Occipital lobe (tissue), 2 donors: ENCODE data around the gene KLK13. TPM values are rescaled to one million over a fixed set of nuclear protein-coding genes. Genes with fewer than 3 reads are reported as not detected.

Source experiments
- DNase-seq: peaks from one replicate; lab custom pipeline; 2025; lab: John Stamatoyannopoulos, UW
- total RNA-seq: library from RNA; depleted of rRNA; stranded (reverse); fragments of >200 nt; gene quantifications from one replicate; pipeline ENCODE4 v1.2.3, GENCODE V29; 2014

Gene KLK13
- total RNA-seq, 1 donor from 2014 or later, result not detected

DNA sequence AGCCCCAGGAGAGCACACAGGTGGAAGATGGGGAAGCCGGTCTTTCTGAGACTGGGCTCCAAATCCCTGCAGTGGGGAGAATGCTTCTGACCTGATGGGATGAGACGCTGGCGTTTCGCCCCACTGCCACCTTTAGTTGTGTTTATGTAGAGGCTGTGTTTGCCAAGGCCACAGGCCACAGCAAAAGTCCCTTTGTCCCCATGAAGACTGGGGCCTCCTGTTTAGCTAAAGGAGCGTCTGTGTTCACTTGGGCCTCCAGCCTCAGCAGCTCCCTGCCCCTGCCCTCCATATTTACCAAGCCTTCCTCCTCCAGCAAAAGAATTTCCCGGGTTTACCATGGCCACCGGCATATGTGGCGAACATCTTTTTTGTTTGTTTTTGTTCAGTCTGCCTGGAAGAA is 28.2 kb upstream of the KLK13 start:
- no peak for DNase-seq

DNA sequence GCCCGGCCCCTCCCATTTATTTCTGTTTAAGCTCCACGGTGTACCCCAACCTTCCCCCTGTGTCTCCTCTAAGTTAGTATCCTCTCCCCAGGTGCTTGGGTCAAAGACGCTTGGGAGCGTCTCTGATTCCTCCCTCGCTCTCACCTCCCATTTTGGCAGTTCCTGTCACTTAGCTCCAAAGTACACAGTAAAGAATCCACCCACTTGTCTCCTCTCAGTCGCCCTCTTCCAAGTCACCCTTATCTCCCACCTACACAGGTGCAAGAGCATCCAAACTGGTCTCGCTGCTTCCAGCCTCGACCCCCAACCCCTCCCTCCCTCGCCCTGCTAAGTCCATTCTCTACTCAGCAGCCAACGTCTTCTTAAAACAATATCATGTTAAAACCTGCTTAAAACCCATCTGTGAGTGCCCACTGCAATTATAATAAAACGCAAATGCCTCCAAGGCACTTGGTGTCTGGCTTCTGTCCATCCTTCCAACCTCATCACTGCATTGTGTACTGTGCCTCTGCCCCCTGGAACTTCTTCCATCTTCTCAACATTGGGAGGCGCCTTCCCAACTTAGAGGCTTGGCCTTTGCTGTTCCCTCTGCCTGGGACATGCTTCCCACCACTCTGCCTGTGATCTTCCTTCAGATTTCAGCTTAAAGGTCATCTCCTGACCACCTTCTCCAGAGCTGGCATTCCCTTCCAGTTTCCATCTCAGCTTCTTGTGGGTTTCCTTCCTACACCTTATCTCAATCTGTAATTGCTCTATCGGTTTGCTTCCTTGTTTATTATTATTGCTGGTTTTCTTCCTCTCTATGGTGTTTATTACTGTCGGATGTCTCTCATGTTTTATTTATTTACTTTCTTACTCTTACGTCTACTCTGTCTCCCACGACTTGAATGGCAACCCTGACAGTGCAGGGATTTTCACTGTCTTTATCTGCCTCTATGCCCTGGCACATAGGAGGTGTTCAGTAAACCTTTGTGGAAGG is 27.3 kb upstream of the KLK13 start:
- no peak for DNase-seq

DNA sequence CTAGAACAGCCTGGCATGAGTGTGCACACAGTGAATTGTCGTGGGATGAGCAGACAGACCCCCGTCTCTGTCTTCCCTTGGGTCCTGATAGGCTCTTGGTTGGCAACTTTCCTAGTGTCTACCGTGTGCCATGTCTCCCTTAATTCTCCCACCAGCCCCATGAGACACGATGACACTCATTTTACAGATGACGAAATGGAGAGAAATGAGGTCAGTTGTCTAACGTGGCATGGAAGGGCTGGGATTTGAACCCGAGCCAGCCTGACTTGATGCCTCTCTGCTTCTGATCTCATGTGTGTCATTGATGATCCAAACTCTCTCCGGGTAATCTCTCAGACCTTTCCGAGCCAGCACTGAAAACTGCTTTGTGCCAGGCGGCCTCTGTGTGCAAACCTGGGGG is 26.2 kb upstream of the KLK13 start:
- no peak for DNase-seq

DNA sequence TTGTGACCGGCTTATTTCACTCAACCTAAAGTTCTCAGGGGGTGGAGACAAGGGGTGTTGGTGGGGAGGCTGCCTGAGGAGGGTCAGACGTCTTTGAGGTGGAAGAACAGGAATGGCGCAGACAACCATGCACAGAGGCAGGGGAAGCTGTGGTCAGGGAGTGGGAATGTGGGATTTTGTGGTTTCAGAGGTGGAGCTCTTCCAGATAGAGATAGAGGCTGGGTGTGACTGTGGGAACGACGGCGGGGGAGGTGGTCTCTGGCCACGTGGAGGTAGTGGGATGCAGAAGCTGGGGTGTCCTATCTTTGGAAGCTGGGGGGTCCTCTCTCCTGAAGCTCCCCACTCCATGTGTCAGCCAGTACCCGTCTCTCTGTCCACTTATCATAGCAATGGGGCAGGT is 25.6 kb upstream of the KLK13 start:
- no peak for DNase-seq

DNA sequence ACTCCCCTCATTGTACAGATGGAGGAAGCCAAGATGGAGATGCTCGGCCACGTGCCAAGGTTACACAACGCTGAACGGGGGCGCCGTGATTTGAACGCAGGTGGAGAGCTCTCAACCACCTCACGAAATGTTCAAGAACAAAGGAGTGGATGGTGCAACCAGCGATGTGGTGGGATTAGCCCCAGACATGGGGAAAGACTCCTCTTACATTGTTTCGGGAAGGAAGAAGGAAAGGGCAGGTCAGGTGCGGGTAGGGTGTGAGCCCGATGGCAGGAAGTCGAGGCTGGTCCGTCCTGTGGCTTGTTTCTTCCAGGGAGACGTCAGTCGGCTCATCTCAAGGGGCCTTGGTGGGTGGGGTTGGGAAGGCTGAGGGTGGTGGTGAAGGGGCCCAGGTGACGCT is 24.9 kb upstream of the KLK13 start:
- DNase-seq, result no peak

DNA sequence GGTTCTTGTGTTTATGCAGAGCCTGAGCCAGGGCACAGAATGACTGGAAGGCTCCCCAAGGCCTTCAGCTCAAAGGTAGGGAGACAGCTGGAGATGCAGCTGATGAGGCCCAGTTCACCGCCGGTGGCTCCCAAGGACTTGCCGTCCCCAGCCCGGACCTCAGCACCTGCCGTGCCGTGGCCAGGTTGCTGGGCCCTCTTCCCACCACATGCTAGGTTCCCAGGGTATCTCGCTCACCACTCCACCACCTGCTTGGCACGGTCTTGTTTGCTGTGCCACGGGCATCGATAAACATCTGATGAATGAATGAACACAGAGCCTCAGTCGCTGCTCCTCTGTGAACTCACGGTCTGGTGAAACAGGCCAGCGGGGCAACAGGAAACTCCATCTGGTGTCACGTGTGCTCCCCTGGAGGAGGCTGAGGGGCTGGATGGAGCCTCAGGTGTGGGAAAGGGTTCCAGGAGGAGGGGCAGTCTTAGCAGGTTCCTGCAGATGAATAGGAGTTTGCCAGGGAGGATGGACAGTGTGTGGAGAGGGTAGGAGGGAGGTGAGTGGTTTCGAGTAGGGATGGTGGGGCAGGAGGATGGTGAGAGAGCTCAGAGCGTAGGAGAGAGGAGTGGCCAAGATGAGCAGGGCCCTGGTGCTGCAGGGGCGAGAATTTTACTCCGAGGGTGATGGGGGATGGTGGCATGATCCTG is 21.4 kb upstream of the KLK13 start:
- DNase-seq, result no peak

DNA sequence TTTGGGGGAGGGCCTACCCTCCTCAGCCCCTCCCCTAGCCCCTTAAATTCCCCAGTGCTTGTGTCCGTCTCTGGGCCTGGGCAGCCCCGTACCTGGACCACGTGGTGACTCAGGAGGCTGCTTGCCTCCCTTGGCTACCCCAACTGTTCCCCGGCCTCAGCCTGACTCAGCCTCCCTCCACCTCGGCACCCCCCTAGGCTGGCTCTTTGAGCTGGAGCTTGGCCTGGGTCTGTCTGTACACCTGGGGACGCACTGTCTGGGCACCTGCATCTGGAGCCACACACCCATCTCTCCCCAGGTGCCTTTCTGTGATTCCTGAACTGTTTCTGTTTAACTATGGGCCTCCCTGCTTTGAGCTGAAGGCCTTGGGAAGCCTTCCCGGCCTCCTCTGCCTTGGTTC is 19.6 kb upstream of the KLK13 start:
- DNase-seq, result no peak

DNA sequence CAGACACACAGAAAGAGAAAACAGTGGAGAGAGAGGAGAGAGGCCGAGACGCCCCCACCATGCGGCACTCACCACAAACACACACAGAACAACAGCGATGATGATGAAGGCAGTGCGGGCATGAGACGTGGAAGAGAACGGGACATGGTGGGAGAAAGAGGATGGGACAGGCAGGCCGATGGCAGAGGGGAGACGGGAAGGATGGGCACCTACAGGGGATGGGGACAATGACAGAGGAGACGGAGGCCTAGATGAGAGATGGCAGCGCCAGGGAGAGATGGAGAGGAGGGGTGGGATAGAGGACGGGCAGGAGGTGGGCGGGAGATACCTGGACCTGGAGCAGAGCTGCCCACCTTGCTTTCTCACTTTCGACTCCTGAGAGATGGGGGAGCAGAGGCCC is 18.9 kb upstream of the KLK13 start:
- no peak for DNase-seq

DNA sequence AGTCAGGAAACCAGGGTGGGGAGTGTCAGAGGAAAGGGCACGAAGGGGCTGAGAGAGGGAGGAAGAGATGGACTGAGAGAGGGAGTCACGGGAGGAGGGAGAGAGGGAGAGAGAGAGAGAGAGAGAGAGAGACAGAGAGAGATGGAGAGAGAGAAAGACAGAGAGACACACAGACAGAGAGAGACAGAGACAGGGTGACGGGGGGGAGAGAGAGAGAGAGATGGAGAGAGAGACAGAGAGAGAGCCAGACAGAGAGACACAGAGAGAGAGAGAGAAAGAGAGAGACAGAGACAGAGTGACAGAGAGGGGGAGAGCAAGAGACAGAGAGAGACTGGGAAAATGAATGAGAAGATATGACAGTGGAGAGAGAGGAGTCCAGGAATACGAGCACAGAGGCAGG is 18.3 kb upstream of the KLK13 start:
- no peak for DNase-seq

DNA sequence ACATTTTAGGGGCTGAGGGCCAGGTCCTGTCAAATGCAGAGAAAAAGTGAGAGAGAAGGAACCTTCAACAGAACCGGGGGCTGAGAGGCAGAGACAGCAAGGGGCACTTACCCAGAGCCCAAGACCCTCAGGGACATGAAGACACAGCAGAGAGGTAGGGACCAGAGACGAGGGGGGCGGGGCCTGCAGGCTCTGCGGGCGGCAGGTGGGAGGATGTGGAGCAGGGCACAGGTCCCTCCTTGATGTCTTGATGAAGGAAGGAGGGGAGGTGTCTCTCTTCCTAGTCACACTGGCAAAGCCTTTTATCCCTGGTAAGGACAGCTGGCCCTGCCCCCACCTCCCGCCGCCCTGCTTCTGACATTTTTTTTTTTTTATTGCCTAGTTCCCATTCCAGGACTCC is 17.7 kb upstream of the KLK13 start, which contains the start of gene KLK14:
Gene KLK14, minus strand, starts transcription at position 277 of the 400 bp plus-strand sequence. Its CDS starts 273 bp downstream, at position 4.
- DNase-seq, result no peak

DNA sequence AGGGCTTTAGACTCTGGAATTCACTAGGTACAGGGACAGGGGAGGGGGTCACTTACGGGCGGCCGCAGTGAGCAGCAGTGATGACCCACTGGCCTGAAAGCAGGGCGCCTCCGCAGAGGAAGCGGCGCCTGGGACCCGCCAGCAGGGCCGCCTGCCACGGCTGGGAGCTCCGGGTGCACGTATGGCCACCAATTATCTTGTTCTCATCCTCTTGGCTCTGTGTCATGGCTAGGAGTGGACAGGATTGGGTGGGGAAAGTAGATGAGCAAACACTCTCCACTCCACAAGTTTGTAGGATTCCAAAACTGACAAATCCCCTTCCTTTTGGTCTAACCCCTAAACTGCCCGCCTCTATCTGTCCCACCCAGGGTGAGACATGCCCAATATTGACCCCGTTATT is 16.6 kb upstream of the KLK13 start:
- DNase-seq, result no peak

DNA sequence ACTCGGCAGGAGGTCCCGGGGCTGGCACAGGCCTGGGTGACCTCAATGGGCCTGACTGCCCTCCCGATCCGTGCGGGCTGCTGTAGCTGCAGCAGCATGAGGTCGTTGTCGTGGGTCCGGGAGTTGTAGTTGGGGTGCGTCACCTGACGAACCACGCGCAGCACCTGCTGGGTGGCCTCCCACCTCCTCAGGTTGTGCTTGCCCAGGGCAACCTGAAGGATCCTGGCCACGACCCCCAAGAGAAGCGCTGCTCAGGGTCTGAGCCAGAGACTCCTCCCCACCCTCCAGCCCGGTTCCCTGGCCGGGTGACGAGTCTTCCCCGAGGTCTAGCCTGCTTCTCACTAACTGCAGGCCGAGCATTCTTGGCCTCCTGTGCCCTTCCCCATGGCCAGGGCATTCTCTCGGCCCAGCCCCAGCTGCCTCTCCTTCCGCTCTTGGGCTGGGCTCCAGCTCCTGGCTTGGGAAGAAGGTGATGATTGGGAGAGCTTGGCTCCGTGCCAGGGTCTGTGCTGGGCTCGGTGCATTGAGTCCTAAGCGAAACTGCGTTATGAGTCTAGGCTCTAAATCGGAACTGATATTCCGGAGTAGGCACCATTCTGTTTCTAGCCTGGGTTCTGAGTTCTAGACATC is 14.7 kb upstream of the KLK13 start:
- DNase-seq, result no peak

DNA sequence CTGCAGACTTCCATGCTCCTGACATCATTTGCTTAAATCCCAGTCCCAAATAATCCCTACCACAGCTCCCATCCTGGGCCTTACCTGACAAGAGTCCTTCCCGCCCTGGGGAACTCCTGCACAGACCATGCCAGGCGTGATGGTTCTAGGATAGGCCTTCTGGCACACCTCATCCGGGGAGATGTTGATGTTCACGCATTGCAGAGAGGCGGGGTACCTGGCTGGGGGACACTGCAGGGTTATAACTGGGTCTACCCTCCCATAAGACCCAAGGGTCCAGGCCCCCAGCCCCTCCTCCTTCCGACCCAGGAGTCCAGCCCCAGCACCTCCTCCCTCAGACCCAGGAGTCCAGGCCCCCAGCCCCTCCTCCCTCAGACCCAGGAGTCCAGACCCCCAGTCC is 13.8 kb upstream of the KLK13 start:
- no peak for DNase-seq

DNA sequence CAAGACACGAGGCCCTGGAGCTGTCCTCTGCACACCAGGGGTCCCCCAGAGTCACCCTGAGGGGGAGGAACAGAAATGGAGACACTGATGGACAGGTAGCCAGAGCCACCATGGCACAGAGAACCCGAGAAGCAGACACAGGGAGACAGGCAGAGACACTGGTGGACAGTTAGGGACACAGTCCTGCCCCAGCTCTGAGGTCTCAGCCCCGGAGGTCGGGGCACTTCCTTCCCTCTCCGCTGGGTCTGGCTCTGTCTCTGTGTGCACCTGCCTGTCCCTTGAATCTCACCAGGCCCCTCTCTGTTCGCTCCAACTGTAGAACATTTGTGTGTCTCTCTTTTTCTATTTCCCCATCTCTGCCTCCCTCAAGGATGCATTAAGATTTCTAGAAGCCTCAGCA is 13.2 kb upstream of the KLK13 start:
- no peak for DNase-seq

DNA sequence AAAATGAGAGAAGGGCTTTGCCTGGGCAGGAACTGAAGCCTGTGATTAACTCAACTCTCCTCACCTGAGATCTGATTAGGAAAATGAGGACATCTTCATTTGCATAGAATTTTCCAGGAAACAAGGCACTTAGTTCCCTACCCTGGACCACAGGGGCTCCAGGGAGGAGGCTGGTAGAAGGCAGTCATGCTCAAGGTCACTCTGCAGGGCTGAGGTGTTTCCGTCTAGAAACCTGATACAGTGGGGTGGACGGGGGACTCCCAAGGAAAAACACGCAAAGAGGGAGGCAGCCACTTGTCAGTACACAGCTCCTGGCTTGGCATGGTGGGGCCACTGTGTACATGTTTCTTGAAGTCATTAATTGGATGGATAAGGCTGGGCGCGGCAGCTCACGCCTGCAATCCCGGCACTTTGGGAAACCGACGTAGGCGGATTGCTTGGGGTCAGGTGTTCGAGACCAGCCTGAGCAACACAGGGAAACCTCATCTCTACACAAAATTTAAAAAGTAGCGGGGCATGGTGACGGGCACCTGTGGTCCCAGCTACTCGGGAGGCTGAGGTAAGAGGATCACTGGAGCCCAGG is 11.8 kb upstream of the KLK13 start:
- DNase-seq, result no peak

DNA sequence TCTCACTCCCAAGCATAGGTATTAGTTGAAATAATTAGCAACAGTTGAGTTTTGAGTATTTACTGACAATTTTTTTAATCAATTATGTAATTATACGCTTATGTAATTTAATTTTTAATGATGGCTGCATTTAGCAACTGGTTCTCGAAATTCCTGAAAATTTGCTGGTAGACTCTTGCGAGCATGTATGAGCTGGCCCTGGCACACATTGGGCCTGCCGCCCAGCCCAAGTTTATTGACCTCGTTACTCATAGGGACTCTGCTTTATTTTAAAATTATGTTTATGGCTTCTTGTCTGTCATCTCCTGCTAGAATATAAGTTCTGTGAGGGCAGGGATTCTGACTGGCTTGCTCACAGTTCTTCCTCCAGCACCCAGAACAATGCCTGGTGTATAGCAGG is 11.1 kb upstream of the KLK13 start:
- no peak for DNase-seq

DNA sequence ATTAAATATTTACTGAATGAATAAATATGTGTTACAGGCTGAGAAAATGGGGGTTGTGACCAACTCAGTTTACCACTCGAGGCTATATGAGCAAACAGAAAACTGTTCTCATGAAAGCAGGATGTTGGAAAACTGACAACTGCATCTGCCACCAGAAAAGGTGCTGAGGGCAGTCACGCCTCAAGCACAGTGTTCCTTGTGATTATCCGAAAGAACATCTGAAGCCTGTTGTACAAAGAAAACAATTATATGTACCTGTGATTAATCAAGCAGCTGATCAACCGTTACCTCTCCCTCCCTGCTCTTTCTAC is 6.2 kb upstream of the KLK13 start:
- DNase-seq, result no peak

DNA sequence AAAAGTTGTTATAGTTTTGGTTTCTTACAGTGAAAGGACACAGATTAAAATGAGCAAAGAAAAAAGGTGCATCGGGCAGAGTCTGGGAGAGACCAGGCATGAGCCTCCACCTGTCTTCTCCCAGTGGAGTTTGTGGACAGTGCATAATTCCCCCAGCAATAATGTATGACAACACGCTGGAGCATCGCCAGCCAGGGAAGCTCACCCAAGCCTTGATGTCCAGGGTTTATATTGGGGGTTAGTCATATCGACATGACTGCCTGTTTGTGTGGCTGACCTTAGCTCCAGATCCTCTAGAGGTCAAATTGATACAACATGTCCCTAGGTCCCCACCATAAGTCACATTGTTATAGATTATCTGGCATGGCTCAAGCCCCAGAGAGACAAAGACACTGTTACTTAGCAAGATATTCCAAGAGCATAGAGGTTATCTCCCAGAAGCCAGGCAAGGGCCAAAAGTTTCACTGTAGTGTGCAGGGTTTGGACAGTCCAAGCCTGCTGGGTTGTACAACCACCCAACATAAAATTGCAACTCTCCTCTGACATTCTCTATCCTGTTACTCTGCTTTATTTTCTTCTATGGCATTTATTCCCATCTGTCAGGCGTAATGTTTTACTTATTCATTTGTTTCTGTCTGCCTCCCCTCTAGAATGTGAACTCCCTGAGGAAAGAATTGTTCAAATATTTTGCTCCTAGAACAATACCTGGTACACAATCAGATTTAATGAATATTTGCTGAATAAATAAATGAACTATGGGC is 5.6 kb upstream of the KLK13 start:
- no peak for DNase-seq

DNA sequence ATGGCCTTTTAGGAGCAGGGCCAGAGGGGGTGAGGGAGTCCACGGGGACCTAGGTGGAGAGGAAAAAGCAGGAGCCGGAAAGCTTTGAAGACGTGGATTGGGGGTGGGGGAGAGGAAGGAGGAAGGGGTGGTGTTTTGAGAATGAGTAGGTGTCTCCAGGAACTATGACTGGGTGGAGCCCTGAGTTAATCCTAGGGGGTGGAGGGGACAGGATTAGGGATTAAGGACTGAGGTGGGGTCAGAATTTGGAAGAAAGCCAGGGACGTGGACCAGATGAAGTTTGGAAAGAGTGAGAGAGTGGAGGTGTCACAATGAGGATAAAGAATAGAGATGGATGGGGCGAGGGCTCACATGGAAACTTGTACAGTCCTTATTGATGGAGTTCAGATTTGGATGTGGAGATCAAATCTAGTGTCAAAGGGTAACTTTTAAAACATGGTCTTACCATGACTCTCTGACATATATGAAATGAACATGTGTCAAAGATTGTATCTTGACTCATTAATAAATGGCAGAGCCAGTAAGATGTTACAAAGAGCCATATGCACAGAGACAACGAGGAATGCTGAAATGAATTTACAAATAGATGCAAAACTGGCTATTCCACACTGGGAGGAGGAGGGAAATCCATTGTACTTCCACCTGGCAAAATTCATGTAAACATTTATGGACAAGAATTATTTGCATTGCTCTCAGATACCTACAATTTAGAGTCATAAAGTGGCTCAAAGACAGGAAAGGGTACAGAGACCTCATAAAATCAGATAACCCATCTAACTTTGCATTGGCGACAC is 1.7 kb upstream of the KLK13 start:
- no peak for DNase-seq

DNA sequence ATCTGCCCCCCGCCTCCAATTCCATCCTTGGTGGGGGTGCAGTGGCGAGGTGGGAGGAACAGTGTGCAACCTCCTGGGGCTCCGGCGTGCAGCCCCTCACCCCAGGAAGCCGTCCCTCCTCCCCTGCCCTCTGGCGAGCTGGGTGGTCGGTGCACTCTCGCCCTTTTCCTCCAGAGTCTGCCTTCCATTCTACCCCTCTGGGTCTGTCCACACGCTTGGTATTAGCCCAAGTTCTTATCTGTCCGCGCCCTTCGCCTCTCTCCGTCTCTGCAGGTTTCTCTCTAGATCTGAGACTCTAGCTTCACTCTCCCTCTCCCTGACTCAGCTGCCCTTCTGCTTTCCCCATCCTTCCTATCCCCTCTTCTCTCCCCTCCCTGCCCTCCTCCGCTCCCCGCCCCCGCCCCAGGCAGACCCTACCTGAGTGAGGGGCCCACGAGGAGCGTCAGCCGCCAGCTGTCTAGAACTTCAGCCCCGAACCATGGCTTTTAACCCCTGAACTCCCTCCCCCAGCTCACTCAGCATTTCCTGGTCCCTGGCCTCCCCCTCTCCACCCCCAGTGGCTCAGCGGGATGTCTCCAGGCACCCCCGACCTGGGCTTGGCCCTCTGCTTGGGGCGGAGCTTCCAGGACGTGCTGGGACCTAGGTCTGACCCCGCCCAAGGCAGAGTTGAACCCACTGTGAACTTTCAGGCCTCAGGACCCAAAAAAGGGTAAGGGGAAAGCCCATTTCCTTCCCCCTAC is 499 bp upstream of the KLK13 start:
- DNase-seq, result no peak
